HG03575 (cell line): ENCODE measurements around the gene CORO2B.

Experiments
- ATAC-seq: cut with Tn5 transposase; IDR thresholded peaks from one replicate; pipeline ENCODE4 v1.9.1; 2021; ENCODE audit not compliant: unreplicated experiment, insufficient number of reproducible peaks, low FRiP score; ENCODE audit errors: extremely low read depth

Gene CORO2B

DNA sequence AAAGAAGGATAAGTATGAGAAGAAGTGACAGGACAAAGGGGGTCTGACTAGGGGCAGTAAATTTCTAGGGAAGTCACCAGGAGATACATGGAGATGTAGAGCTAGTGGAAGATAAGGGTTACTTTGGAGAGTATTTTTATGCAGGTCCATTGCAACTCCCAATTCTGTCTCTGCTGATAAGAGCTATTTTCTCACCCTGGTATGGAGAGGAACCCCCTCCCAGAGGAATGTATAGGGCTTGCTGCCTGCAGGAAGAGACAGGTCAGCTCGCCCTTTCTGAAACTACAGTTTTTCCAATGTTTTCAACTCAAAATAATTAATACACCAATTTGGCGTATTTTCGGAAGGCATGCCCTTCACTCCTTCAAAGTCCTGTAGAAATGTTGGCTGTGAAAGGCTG lies 11.4 kb upstream of the CORO2B start:
- ATAC-seq: no peak

DNA sequence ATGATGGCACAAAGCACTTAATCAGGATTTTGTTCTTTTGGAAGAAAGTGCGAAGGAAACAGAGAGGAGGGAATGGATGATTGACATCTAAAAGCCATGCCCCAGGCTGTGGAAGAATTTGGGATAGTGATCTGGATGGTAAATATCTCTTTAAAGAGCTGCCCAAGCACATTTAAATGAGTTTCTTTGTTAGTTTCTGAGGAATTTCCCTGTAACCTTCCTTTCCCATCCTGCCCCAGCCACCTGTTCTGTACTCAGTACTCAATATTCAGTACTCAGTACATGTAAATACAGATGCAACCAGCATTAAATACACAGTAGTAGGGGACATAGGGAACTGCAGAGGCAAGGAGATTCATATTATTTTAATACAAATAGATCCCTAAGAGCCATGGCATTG lies 7.8 kb upstream of the CORO2B start:
- no peak for ATAC-seq

DNA sequence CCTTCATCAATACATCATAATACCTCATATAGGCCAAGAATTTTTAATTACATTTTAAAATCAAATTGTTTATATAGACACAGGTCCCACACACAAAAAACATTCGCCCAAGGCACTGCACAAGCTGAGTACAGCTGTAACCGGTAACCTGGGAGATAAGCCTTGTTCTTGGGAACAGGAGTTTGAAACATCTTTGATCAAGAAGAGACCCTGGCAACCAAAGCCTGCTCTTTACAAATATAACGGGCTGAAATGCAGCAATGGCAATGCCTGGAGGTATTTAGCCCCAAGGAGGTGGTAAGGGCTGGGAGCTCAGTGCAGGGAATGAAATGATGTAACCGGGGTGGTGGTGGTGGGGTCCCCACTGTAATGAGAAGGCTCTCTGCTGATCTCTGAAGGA lies 7.2 kb upstream of the CORO2B start:
- ATAC-seq: no peak

DNA sequence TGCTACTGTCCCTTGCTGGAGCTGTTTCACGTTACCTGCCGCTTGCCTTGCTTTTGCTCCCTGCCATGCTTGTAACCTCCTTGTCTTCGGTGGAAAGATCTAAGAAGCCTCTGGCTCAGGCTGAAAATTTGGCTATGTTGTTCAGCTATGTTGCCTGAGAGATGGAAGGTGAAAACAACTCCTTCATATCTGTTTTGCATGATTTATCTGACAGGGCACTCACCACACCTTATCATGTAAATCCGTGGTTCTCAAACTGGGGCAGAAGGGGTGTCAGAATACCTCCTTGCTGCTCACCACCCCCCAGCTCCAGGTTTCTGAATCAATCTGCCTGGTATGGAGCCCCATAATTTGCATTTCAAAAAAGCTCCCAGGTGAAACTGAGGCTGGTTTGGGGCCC lies 6.5 kb upstream of the CORO2B start:
- ATAC-seq: no peak

DNA sequence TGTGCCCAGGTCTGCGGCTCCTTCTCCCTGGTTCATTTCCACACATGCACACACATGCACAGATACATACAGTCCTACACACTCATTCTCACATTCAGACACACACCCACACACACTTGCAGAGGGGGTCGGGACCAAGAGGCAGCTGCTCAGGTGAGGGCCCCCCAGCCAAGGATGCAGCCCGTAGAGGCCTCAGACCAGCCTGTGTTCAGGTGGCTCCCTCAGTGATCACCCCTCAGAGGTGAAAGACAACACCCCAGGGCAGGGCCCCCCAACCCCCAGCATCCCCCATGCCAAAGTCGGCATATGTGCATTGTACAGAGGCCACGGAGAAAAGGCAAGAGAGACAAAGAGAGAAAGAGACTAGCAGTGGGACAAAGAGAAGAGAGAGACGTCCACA lies 5.9 kb upstream of the CORO2B start:
- no peak for ATAC-seq

DNA sequence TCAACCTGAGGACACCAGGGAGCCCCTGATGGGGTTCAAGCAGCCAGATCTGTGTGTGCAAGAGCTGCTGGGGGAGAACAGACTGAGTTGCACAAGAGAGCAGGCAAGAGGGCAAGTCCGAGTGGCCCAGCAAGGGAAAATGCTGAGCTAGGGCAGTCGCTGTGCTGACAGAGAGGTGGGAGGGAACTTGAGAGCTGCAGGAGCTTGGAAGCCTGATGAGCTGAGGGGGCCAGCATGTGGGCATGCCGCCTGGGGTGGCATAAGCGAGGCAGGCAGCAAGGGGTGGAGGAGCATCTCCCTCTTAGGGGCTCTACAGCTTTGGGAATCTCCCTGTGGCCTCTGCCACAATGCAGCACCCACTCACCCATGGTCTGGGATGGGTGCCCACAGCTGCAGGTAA lies 4.7 kb upstream of the CORO2B start:
- ATAC-seq: no peak

DNA sequence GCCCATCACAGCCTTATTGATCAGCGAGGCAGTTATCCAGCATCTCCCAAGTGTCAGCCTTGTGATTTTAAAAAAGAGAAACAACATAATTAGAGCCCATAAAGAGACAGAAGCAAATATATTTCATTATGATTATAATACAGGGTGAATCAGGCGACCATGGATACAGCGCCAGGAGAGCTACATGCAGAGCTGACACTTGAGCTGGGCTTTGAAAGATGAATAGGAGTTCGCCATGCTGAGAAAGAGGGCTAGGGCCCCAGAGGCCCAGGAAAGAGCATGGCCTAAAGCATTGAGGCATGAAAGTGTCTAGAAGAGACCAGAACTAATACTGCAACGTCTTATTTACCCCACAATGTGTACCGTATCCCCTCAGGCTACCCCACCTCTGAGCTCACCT lies 4.2 kb upstream of the CORO2B start:
- no peak for ATAC-seq

DNA sequence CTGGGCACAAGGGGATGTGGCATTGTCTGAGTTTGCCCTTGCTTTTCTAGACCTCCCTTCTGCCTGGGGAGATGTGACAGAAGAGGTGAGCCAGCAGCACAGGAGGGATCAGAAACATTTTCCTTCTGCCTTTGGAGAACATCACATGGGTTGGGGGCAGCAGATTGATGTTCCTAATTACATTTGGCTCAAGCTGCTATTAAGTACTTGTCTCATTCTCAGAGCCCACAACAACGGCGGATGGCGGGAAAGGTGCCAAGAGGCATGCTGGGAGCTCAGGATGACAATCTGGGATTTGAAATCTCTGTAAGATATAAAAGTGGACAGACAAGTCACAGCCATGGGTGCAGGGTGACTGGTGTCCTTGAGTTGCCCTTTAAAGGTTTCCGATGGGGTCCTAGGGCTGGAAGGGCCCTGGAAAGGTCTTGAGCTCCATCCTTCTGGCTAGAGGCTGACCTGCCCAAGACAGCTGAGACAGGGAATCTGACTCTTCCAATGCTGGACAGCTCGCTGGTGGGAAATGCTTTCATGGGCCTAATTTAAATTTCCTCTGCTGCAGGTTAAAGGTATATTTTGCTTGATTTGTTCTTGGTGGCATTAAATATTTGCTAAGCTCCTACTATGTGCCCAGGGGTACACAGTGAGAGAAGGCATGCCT lies 2.4 kb upstream of the CORO2B start:
- no peak for ATAC-seq

DNA sequence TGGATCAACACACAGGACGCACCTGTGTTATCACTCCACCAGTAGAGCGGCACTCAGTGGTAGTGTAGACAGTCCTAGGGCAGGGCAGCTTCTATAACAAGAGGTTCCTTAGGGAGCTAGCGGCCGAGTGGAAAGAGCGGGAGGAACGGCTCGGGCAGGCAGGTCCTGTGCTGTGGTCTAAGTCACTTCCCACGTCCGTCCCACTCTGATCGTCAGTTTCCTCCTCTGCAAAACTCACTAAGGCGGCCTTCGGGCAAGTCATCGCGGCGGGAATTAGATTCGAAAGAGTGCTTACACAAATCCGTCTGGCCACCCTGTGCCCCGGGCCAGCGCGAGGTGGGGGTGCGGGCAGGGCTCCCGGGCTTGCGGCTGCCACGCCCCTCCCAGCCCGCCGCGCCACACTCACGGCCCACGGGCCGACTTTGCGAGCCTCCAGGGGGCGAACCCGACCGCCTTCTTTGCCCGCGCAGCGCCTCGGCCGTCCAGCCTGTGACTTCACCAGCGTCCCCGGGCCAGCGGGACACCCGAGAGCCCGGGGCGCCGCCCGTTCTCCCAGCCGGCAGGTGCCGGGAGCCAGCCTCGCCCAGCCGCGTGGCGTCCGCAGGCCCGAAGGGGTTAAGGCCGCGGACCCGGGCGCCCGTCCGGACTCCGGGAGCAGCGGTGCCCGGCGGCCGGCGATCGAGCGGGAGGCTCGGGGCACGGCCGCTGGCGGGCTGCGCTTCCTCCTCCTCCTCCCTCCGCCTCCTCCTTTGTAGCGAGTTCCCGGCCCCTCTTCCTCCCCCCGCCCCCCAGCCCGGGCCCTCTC lies 416 bp upstream of the CORO2B start:
- ATAC-seq: no peak

DNA sequence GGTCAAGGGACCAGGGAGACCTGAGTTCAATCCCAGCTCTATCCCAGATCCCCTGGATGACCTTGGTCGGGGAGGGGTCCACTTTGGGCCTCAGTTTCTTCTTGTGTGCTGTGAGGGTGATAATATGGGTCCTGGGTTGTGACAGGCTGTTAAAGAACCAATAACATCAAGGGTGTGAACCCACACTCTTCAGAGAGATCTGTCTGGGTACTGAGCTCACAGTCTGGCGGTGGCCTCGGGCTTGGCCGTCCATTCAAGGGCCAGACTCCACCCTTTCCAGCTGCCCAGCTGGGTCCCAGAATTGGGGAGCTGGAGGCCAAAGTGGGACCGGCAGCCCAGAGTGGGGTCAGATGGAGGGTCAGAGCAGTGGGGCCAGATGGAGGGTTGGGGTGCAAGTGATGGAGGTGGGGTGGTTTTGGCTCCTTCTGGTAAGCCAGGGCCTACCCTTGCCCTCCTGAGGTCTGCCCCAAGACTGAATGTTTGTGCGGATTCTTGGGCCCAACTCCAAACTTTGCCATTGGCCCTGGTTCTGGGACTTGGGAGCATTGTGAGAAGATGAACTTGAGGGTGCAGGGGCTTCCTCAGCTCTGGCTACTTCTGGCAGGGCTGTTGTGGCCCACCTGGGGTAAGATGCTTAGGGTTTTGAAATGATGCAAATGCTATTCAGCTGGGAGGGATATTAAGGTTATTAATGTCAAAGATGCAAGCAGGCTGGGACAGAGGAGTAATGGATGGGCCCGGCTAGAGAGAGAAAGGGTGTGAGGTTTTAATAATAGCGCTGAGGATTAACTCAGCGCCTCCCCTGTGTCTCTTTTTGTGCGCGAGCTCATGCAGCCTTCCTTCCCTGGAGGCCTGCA lies 1.5 kb downstream of the CORO2B start:
- ATAC-seq: no peak

DNA sequence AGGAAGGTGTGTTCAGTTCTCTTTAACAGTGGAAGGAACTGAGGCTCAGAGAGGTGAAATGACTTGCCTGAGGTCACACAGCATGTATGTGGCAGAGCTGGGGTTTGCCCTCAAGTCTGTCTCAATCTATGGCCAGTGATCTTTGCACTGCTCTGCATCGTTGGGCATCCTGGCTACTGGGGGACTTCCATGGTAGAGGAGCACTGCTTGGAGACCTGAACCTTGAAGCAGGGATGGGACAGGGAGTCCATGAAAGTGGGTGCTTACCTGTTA lies 2.0 kb downstream of the CORO2B start:
- no peak for ATAC-seq

DNA sequence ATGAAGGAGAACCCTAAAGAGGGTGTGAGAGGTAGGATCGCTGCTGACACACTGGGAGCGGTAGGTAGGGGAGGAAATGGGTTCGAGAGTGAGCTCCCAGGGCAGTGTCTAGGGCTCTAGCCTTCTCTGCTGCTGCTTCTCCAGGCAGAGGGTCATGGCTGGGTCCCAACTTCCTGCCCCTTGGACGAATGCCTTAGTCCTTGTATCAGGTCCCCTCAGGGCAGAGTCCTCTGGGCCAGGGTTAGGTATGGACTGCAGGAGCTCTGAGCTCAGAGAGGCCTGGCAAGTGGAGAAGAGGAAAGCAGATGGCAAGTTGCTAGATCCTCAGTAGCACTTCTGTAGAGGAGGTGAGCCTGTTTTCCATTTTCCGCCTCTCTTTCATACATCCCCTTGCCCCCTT lies 2.9 kb downstream of the CORO2B start:
- ATAC-seq: no peak

DNA sequence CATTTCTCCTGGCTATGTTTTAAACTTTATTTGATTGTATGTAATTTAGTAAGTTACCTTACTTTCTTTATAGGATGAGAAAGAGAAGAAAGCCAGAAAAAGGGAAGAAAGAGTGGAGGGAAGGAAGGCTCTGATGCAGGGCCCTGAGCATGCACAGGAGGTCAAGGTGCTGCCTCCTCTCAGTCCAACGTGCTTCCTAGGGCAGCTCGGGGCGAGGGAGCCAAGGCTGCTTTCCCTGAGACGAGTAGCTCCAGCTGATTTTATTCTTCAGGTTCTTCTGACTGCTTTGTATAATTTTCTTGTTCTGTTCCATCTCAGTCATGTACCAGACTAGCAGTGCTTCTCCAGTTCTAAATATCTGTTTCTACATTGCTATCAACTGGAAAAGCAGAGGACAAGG lies 3.4 kb downstream of the CORO2B start:
- no peak for ATAC-seq

DNA sequence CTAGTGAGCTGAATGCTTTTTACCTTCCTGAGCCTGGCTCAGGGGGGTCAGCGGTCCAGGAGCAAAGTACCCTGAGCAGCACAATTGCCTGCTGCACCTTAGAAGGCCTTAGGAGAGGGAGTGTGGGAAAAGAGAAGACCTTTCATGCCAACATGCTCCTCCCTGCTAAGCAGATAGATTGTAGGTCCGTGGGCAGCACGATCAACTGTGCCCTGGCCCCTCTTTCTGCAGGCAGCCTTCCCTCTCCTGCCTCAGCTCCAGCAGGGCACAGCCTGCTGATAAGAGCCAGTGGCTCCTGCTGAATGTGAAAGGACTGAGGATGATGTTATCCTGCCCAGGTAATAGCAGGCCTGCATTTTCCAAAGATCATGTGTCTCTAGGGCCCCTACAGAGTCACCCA lies 4.1 kb downstream of the CORO2B start:
- no peak for ATAC-seq

DNA sequence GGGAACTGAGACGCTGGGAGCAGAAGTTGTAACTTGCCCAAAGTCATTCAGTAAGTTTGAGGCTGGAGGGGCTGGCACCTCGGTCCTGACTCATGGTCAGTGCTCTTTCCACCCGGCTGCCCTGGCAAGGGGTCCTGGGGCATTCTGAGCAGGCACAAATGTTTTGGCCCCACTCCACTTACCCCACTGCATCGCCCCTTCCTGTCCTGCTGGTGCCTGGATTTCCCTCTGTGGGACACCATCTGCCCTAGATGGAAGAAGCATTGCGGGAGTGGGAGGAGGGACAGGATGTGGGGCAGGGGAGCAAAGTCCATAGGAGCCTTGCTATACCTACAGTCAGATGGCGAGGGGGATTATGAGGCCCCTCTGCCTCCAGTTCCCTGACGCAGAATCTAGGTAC lies 4.5 kb downstream of the CORO2B start:
- ATAC-seq: no peak

DNA sequence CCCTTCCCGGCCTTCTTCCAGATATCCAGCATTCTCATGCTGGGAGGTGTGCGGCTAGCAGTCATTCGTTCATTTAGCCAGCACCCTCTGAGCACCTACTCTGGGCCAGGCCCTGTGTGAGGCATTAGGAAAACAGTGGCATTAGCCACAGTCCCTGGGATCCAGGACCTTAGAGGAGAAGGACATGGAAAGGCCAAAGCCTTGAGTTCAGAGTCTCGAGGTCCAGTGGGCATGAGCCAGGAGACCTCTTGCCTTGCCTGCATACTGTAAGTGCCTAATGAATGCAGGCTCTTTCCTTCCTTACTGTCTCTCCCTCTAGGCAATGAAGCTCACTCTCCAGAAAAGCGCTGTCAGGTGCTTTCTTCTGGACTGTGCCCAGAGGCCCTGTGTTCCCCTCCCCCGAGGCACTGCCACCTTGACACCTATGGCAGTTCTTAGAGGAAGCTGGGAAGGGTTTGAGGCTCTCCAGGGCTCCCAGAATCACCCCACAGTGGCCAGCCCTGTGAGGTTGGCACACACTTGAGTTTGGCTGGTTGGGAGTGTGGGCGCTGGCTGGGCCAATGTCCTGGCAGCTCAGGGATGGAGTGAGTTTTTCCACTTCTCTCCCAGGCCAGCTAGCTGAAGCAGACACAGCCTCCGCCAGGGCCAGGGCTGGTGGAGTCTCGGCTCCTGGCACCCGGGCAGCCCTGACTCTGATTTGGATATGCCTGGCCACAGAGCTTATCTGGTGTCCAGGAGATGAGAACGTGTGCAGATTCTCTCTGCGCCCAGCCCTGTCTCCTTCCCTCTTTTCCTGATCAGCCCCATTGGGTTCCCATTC lies 5.4 kb downstream of the CORO2B start:
- no peak for ATAC-seq

DNA sequence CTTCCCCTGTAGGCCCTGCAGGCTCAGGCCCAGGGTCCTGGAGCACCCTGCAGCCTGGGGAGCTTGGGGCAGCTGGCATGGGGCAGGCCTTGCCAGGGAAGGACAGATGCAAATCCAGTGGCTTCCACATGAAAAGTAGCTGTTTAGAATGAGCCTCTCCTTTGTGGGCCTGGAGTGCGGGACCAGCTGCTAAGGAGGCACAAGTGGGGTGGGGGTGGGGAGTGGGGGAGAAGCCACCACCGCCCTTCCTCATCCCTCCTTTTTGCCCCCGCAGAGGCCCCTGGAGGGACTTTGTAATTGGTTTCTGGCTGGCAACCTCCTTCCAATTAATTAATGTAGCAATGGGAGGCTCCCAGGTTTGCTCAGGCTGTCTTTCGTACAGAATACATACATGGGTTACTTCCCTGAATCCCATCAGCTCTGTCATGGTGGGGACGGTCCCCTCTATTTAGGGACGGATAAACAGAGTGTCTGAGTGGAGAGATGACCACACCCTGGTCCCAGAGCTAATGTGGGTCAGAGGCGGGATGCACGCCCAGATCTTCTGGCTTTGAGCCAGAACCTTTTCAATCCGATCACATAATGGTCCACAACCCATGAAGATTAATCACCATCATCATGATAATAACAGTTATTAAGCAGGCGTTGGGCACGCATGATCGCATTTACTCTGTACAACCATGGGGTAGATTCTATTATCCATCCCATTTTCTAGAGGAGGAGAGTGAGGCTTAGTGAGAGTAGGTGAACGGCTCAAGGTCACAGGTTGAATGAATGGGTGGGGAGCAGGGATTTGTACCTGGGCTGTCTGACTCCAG lies 6.2 kb downstream of the CORO2B start:
- ATAC-seq: no peak

DNA sequence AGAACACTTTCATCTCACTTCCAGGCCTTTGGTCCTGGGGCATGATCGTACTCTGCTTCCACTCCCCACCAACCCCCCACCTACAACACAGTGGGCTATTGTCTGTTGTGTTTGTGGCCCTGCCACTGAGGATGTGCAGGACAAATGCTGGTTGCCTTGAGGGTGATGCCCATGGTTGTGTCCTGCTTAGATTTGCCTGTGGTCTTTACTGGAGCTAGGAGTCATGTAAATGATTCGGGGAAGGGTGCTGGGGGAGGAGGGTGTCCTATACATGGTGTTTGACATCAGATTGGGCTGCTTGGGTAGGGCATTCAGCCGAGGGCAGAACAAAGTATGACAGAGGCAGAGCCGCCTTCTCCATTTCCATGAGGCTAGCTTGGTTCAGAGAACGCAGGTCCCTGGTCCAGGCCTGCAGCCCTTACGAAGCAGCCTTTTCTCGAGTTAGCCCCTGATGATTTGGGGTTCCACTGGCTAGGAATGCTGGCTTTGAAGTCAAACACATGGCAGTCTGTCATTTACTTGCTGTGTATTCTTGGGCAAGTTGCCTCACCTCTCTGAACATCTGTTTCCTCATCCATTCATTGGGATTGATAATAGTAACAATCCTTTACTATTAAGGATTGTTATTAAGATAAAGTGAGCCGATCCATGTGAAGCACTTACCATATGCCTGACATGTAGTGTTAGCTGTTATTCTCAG lies 6.9 kb downstream of the CORO2B start:
- no peak for ATAC-seq
